HepG2 (cell line): ENCODE data around the gene ATP13A5. TPM values are rescaled to one million over a fixed set of nuclear protein-coding genes. Genes with fewer than 3 reads are reported as not detected.

ENCODE experiments used
- ATAC-seq: fragments of 200-7000 bp; cut with Tn5 transposase; 3 replicates; pipeline ENCODE4 v1.9.1; 2020; ENCODE audit warnings: mild to moderate bottlenecking, moderate library complexity
- BruUV-seq: library from RNA; stranded (reverse); fragments of 400-500 nt; replicated peaks from 2 replicates; lab custom pipeline; 2021; lab: Mats Ljungman, UMichigan
- CTCF ChIA-PET: fragments of 300-600 bp; formaldehyde crosslinking; extraction: SDS; loops from one replicate; lab custom pipeline; 2021; ENCODE audit warnings: low total read pairs, inconsistent platforms, low intra/inter-chr PET ratio; lab: Yijun Ruan, JAX
- POLR2A ChIA-PET: fragments of 350-600 bp; sonication (Branson Sonifier 250); formaldehyde crosslinking; loops from one replicate; lab custom pipeline; 2020; ENCODE audit warnings: antibody characterized with exemption, inconsistent platforms; lab: Yijun Ruan, JAX
- DNase-seq: peaks from one replicate; pipeline ENCODE4 v3.0.0-alpha.2; 2015; ENCODE audit warnings: low spot score
- FAIRE-seq: peaks from 3 replicates; lab custom pipeline; 2011; peaks lifted over from hg19 to GRCh38; lab: Jason Lieb, UNC
- H2AFZ ChIP-seq: one replicate; pipeline ENCODE4 v1.6.1; 2011; ENCODE audit warnings: low read length, inconsistent platforms
- H3K27ac ChIP-seq: fragments of 300-600 bp; 3 replicates; pipeline ENCODE4 v1.8.0; 2011; ENCODE audit warnings: mixed run types, mild to moderate bottlenecking, mixed read lengths, low read length, inconsistent platforms; ENCODE audit not compliant: insufficient read depth; ENCODE audit errors: extremely low read length
- H3K27me3 ChIP-seq, 2 experiments: fragments of 200-600 bp in 1 of 2; 2 replicates in 1 of 2; 3 replicates in 1 of 2; pipeline versions ENCODE4 v1.6.0 to v1.8.0; 2011; ENCODE audit warnings: low read length in 2 of 2, mild to moderate bottlenecking in 2 of 2, moderate library complexity in 2 of 2, inconsistent platforms in 1 of 2; ENCODE audit not compliant: insufficient read depth in 2 of 2, control insufficient read depth in 1 of 2
- H3K36me3 ChIP-seq, 2 experiments: fragments of 200-600 bp in 1 of 2; replicated peaks in 1 of 2; 2 replicates in 1 of 2; 3 replicates in 1 of 2; pipeline versions ENCODE4 v1.5.1 to v1.8.0; 2011; ENCODE audit warnings: low read length in 2 of 2, inconsistent platforms in 1 of 2; ENCODE audit not compliant: insufficient read depth in 2 of 2, control insufficient read depth in 1 of 2
- H3K4me1 ChIP-seq: 2 replicates; pipeline ENCODE4 v1.5.1; 2012; ENCODE audit warnings: low read length, inconsistent platforms; ENCODE audit not compliant: insufficient read depth
- H3K4me2 ChIP-seq: 2 replicates; pipeline ENCODE4 v1.6.0; 2011; ENCODE audit warnings: low read depth, low read length, inconsistent platforms
- H3K4me3 ChIP-seq, 3 experiments: fragments of 200-600 bp in 1 of 3; sonication (generic), shearing (Covaris generic) in 1 of 3; replicated peaks in 1 of 3; 2 replicates each; pipeline ENCODE4 v1.5.1; 2011 to 2016; ENCODE audit warnings: low read length in 3 of 3, inconsistent platforms in 2 of 3, low read depth in 2 of 3, mild to moderate bottlenecking in 2 of 3, control low read depth in 1 of 3, mixed read lengths in 1 of 3; ENCODE audit not compliant: insufficient read depth in 1 of 3
- H3K79me2 ChIP-seq: one replicate; pipeline ENCODE4 v1.6.1; 2011; ENCODE audit warnings: low read length, inconsistent platforms; ENCODE audit not compliant: insufficient read depth
- H3K9ac ChIP-seq: 2 replicates; pipeline ENCODE4 v1.6.0; 2011; ENCODE audit warnings: mild to moderate bottlenecking, low read depth, low read length, inconsistent platforms; ENCODE audit not compliant: insufficient read depth
- H3K9me3 ChIP-seq: 2 replicates; pipeline ENCODE4 v1.5.1; 2012; ENCODE audit warnings: mild to moderate bottlenecking, low read length
- H4K20me1 ChIP-seq: 2 replicates; pipeline ENCODE4 v1.6.0; 2011; ENCODE audit warnings: inconsistent platforms, mild to moderate bottlenecking, low read length, moderate library complexity; ENCODE audit not compliant: insufficient read depth
- DZIP1 ChIP-seq: sonication (generic); formaldehyde crosslinking; IDR thresholded peaks from 2 replicates; pipeline ENCODE4 v1.5.0; 2020; ENCODE audit warnings: mild to moderate bottlenecking, missing genetic modification reagents
- HMGXB3 ChIP-seq: sonication (generic); formaldehyde crosslinking; IDR thresholded peaks from 2 replicates; pipeline ENCODE4 v1.4.0; 2020; ENCODE audit warnings: missing genetic modification reagents, borderline replicate concordance
- JDP2 ChIP-seq: sonication (generic); formaldehyde crosslinking; IDR thresholded peaks from 2 replicates; pipeline ENCODE4 v1.8.1; 2022; ENCODE audit warnings: missing genetic modification reagents, borderline replicate concordance
- JUND ChIP-seq: sonication (generic); formaldehyde crosslinking; IDR thresholded peaks from 2 replicates; pipeline ENCODE4 v1.8.0; 2022; ENCODE audit warnings: mild to moderate bottlenecking, missing genetic modification reagents
- MYC ChIP-seq: sonication (generic); formaldehyde crosslinking; IDR thresholded peaks from 2 replicates; pipeline ENCODE4 v1.9.0; 2021; ENCODE audit warnings: missing genetic modification reagents, borderline replicate concordance
- PREB ChIP-seq: sonication (generic); formaldehyde crosslinking; IDR thresholded peaks from 2 replicates; pipeline ENCODE4 v1.4.0; 2020; ENCODE audit warnings: missing genetic modification reagents
- THAP11 ChIP-seq: IDR thresholded peaks from 2 replicates; pipeline ENCODE4 v1.6.1; 2016; ENCODE audit warnings: missing biosample characterization, missing genetic modification reagents
- ZBTB39 ChIP-seq: sonication (generic); formaldehyde crosslinking; IDR thresholded peaks from 2 replicates; pipeline ENCODE4 v1.5.0; 2020; ENCODE audit warnings: missing genetic modification reagents
- ZNF20 ChIP-seq: sonication (generic); formaldehyde crosslinking; IDR thresholded peaks from 2 replicates; pipeline ENCODE4 v1.4.0; 2020; ENCODE audit warnings: mild to moderate bottlenecking, moderate library complexity, missing genetic modification reagents
- ZNF276 ChIP-seq: sonication (generic); formaldehyde crosslinking; IDR thresholded peaks from 2 replicates; pipeline ENCODE4 v1.4.0; 2020; ENCODE audit warnings: mild to moderate bottlenecking, low read depth, missing genetic modification reagents
- WGBS: methylation state at CpG from one replicate; pipeline ENCODE4 v1.1.6; 2017; ENCODE audit warnings: low lambda C conversion rate; 5-methylcytosine and 5-hydroxymethylcytosine counted together
- in situ Hi-C: cut with HindIII; loops from 2 replicates; pipeline ENCODE4 v1.10.0; 2017; ENCODE audit warnings: low pct_unique_long_range_greater_than_20kb; ENCODE audit not compliant: extremely low pct_ligation_motif_present
- intact Hi-C: fragments of 100-400 bp; cut with micrococcal nuclease; formaldehyde crosslinking; loops from one replicate; pipeline ENCODE4 v1.10.0; 2022; ENCODE audit not compliant: unreplicated experiment
- polyA plus RNA-seq, 8 experiments: library from polyadenylated mRNA; depleted of rRNA in 3 of 8; stranded (reverse) in 7 of 8; unstranded in 1 of 8; fragments of >200 nt; fragmentation: Illumina TruSeq in 4 of 8; extraction: Trizol in 4 of 8; gene quantifications; 2 replicates each; pipeline versions ENCODE4 v1.2.1 to v1.2.3, GENCODE V29; 2011 to 2016; ENCODE audit warnings: low read depth in 4 of 8, missing spikeins in 1 of 8, mixed read lengths in 1 of 8; ENCODE audit not compliant: insufficient read depth in 1 of 8
- total RNA-seq, 5 experiments: library from RNA; depleted of rRNA; stranded (reverse); fragments of >200 nt; fragmentation: Illumina TruSeq; extraction: Trizol; gene quantifications; 2 replicates each; pipeline ENCODE4 v1.2.3, GENCODE V29; 2016; ENCODE audit warnings: low read depth in 1 of 5

Gene ATP13A5
- total and polyA plus RNA-seq, 2 of the 13 experiments (the other 11 are each of a cell fraction or from before 2014, with no cell fraction given) = not detected

- H2AFZ ChIP-seq = no peak overlapping the region
- FAIRE-seq (no peak), DNase-seq (no peak), ATAC-seq (no peak)
- H3K9ac ChIP-seq = no peak overlapping the region
- H3K27me3 ChIP-seq = no peaks in the 10 kb centered on the region
- H3K9me3 ChIP-seq = no peaks in the 10 kb centered on the region
- no peak overlapping the region for H3K4me3 ChIP-seq
- 0% methylated on average over 3 of the region's 3 CpGs for WGBS
- no peaks in the 10 kb centered on the region for H4K20me1 ChIP-seq
- intact Hi-C loops (no loop called here), in situ Hi-C loops (no loop called here)
- no TSS peak for BruUV-seq
- H3K4me1 ChIP-seq = no peaks in the 10 kb centered on the region
- ChIA-PET POLR2A (no interaction called here), CTCF (no interaction called here)
- H3K36me3 ChIP-seq = no peaks in the 10 kb centered on the region
- no peak overlapping the region for H3K4me2 ChIP-seq
- H3K27ac ChIP-seq = no peak overlapping the region
- no peaks in the 10 kb centered on the region for H3K79me2 ChIP-seq
- TF ChIP-seq DZIP1 (no peak), THAP11 (CRISPR knock-in tag) (no peak), JDP2 (CRISPR knock-in tag) (no peak), MYC (CRISPR knock-in tag) (no peak), ZBTB39 (CRISPR knock-in tag) (no peak), HMGXB3 (no peak), ZNF276 (CRISPR knock-in tag) (no peak), PREB (CRISPR knock-in tag) (no peak), ZNF20 (CRISPR knock-in tag) (no peak), JUND (CRISPR knock-in tag) (no peak)
These were observed 65.2 kb downstream of the ATP13A5 start for GRCh38 chr3:193313061-193313958.
